ENCODE data around the gene NSG1. TPM values are rescaled to one million over a fixed set of nuclear protein-coding genes. Genes with fewer than 3 reads are reported as not detected.

Gene NSG1
- total RNA-seq, 1 experiment from 2014 or later: not detected

DNA sequence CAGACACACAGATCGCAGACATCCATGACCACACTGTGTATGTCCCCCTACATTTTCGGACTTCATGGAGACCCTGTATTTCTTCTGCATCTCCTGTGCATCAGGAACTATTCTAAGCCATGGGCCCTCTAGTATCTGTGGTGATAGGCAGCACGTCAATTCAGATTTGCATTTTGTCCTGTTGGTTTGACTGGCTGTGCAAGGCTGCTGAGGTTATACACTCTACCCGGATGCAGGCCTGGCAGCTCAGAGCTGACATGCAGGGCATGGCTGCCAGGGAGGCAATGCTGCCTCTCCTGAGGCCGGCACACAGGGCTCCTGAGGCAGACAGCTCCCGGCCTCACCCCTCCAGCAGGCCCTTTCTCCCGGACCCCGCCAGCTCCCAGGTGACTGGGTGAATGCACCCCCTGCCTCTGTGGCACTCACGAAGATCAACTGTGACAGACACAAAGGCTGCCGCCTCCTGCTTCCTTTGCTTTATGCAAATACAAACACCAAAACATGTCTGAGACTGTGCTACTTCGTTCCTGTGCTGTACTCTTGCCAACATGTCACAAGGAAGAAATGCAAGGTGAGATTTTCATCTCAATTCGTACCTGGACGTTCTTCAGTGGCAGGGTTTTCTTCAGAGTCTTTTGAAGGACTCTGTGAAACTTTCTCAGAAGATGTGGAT is 51.0 kb downstream of the NSG1 start:
- Histone ChIP-seq H3K9me3 (replicated peaks) (no peaks in the 10 kb centered on the region), H3K4me3 (no peak overlapping the region), H3K27me3 (no peaks in the 10 kb centered on the region), H3K4me1 (peaks cover 7% of the 10 kb centered on the region; the same call in 1 of the 2 replicates), H3K36me3 (peaks cover 2% of the 10 kb centered on the region; the same call in 1 of the 2 replicates), H3K27ac (no peak overlapping the region)
- no peak for DNase-seq

DNA sequence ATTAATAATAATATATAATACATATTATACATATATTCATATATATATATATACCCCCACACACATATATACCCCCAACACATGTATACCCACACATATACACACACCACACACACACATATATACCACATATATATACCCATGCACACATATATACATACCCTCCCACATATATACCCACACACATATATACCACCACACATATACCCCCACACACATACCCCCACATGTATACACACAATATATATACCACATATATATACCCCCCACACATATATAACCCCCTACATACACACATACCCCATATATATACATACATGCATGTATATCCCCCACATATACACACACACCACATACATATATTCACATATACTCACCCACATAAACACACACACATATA is 52.0 kb downstream of the NSG1 start:
- Histone ChIP-seq H3K4me1 (peaks cover 7% of the 10 kb centered on the region; the same call in 1 of the 2 replicates), H3K36me3 (no peaks in the 10 kb centered on the region), H3K9me3 (replicated peaks) (no peaks in the 10 kb centered on the region), H3K27me3 (no peaks in the 10 kb centered on the region), H3K27ac (no peak overlapping the region), H3K4me3 (no peak overlapping the region)
- DNase-seq: no peak

DNA sequence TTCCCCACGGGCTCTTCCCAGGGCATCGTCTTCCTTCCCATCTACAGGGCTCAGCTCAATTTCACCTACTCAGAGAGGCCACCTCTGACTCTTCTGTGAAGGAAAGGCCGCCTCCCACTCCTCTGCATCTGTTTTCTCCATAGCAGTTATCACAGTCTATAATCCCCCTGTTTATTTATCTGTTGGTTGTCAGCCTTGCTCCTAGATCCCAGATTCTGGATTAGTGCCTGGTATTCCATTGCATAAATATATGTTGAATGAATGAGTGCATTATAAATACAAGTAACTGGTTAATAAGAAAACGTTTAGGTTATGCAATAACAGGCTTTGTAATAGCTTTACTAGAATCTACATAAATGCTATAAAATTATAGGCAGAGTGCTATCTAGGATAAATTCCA is 52.9 kb downstream of the NSG1 start:
- peak; percentile 34 to 62 for DNase-seq
- Histone ChIP-seq H3K27ac (no peak overlapping the region), H3K36me3 (no peaks in the 10 kb centered on the region), H3K27me3 (no peaks in the 10 kb centered on the region), H3K9me3 (replicated peaks) (no peaks in the 10 kb centered on the region), H3K4me3 (no peak overlapping the region), H3K4me1 (peaks cover 7% of the 10 kb centered on the region; the same call in 1 of the 2 replicates)

DNA sequence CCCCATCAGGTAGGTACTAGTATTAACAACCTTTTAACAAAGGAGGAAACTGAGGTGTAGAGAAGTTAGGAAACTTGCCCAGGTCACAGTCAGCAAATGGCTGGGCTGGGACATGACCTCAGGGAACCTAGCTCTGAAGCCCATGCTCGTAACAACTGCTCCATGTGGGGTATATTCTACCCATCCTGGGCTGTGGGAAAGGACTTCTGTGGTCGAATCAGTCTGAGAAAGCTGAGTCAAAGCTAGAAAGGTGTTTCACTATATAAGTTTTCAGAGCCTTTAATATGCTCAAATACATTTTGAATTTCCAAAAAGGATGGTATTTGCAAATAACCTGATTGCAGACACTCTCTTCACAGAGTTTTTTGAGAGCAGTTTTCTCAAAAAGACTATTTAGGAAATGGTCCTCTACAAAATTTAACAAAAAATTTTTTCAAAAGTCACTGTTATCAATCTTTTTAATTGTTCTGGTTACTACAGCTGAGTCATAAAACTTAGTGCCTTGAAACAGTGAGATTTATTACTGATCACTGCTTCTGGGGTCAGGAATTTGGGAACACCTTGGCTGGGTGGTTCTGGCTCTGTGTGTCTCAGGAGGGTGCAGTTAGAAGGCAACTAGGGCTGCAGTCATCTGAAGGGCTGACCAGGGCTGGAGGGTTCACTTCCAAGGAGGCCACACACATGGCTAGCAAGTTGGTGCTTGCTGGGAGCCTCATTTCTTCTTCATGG is 53.6 kb downstream of the NSG1 start:
- H3K4me1 ChIP-seq: peaks cover 7% of the 10 kb centered on the region; the same call in 1 of the 2 replicates
- no peak overlapping the region for H3K4me3 ChIP-seq
- H3K27me3 ChIP-seq: no peaks in the 10 kb centered on the region
- H3K9me3 ChIP-seq (replicated peaks): no peaks in the 10 kb centered on the region
- no peak overlapping the region for H3K27ac ChIP-seq
- no peaks in the 10 kb centered on the region for H3K36me3 ChIP-seq
- no peak for DNase-seq

DNA sequence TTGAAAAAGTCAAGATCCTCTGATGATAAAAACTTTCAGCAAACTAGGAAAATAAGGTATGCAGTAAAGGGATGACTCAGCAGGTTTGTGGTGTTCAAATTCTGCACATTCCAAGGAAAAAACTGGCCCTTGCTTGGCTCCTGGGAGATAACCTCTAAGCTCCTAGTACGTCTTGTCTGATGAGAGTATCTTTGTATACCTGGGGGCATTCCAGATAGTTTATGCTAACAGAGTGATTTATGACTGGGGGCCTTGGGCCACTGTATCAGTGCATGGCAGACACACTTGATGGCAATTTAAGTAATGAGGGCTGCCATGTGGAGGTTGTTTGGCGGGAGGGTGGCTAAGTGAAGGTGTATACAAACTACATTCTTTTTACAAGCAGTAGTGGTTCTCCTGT is 56.9 kb downstream of the NSG1 start:
- DNase-seq: no peak
- Histone ChIP-seq H3K9me3 (replicated peaks) (no peaks in the 10 kb centered on the region), H3K4me1 (peaks cover 7% of the 10 kb centered on the region; the same call in 1 of the 2 replicates), H3K4me3 (no peak overlapping the region), H3K27me3 (no peaks in the 10 kb centered on the region), H3K27ac (no peak overlapping the region), H3K36me3 (0 out of 2 replicates have a peak, but pooled peaks cover 2% of the 10 kb centered on the region)

DNA sequence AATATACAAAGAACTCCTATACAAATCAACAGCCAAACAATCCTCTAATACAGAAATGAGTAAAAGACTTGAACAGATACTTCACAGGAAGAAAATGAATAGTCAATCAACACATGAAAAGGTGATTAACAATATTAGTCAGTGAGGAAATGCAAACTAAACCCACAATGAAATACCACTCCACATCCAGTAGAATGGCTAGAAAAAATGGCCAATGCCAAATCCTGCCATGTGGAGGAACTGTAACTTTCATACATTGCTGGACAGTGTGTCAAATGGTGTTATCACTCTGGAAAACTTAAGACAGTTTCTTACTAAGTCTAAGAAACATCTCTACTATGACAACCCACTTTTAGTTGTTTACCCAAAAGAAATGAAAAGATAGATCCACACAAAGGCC is 59.5 kb downstream of the NSG1 start:
- Histone ChIP-seq H3K4me3 (no peak overlapping the region), H3K9me3 (replicated peaks) (no peaks in the 10 kb centered on the region), H3K27ac (no peak overlapping the region), H3K4me1 (no peaks in the 10 kb centered on the region), H3K27me3 (no peaks in the 10 kb centered on the region), H3K36me3 (0 out of 2 replicates have a peak, but pooled peaks cover 2% of the 10 kb centered on the region)
- no peak for DNase-seq

DNA sequence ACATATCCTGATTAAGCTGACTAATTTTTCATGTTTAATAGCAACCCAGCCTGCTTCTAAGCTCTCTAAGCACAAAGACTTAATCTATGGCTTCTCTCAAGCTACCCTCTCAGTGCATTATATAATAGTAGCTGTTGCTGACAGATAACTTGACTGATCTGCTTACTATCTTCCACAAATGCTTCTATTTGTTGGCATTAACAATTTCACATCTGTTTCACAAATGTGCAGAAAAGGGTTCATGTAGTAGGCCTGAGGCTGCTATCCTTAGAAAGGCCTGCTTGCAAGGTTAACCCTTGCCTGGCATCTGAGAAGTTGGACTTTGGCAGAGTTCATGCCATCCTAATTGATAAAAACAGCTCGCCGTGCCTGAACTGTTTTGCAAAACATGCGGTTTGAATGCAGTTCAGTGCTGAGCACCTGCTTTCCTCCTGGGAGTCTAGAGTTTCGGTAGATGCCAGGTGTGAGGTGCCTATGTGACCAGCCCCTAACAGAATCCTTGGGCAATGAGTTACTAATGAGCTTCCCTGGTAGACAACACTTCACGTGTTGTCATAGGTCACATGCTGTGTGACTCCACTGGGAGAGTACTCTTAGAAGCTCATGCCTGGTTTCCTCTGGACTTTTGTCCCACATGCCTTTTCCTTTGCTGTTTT is 68.4 kb downstream of the NSG1 start:
- Histone ChIP-seq H3K27ac (no peak overlapping the region), H3K4me1 (no peaks in the 10 kb centered on the region), H3K36me3 (peaks cover 7% of the 10 kb centered on the region; the same call in 1 of the 2 replicates), H3K9me3 (replicated peaks) (no peaks in the 10 kb centered on the region), H3K27me3 (no peaks in the 10 kb centered on the region), H3K4me3 (no peak overlapping the region)
- no peak for DNase-seq

DNA sequence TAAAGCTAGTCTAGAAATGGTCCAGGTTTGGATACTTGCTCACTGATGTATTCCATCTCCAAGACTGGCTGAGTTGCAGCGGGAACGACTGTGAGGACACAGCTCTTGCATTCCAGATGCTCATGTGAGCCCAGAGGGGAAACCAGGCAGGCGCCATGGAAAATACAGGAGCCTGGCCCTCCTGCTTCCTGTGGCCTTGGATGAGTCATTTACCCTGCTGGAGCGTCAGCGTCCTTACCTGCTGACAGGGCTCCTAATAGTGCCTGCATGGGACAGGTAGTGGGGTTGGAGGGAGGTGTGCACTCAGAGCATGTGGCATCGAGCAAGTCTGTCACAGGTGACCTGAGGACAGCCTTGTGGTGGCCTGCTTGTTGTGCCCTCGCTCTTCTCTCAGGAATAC is 69.4 kb downstream of the NSG1 start:
- Histone ChIP-seq H3K27ac (no peak overlapping the region), H3K9me3 (replicated peaks) (no peaks in the 10 kb centered on the region), H3K4me3 (no peak overlapping the region), H3K27me3 (no peaks in the 10 kb centered on the region), H3K4me1 (peaks cover 3% of the 10 kb centered on the region; the same call in 1 of the 2 replicates), H3K36me3 (peaks cover 7% of the 10 kb centered on the region; the same call in 1 of the 2 replicates)
- no peak for DNase-seq

DNA sequence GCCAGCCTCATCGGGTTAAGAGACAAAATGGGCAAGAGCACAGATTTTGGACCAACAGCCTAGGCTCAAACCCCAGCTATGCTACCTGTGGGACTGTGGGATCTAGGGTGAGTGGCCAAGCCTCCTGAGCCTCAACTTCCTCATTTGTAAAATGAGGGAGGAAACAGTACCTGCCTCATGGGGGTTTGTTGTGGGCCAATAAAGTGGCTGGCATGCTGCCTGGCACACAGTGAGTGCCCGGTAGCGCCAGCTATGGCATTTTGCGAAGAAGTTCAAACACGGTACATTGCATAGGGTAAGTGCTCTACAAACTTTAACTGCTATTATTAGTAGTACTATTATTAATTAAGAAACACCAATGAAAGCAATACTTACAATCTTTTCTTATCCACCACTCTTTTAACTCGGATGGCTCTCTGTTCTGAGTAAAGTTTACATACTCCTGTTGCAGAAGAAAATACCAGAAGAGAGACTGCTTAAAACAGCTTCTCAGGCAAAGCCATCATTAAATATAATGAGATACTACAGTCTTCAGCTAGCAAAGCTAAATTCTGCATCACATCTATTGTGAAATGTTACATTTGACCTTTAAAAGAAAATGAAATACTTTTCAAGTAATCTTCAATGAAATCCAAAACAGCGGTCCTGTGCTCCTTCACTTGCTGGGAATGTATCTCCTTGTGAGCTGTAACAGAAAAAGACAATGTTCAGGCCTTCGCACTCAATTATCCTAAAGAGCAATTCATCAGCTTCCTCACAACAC is 70.1 kb downstream of the NSG1 start:
- H3K9me3 ChIP-seq (replicated peaks): no peaks in the 10 kb centered on the region
- H3K36me3 ChIP-seq: peaks cover 7% of the 10 kb centered on the region; the same call in 1 of the 2 replicates
- H3K27me3 ChIP-seq: no peaks in the 10 kb centered on the region
- no peak for DNase-seq
- peaks cover 9% of the 10 kb centered on the region for H3K4me1 ChIP-seq
- no peak overlapping the region for H3K27ac ChIP-seq
- H3K4me3 ChIP-seq: no peak overlapping the region

DNA sequence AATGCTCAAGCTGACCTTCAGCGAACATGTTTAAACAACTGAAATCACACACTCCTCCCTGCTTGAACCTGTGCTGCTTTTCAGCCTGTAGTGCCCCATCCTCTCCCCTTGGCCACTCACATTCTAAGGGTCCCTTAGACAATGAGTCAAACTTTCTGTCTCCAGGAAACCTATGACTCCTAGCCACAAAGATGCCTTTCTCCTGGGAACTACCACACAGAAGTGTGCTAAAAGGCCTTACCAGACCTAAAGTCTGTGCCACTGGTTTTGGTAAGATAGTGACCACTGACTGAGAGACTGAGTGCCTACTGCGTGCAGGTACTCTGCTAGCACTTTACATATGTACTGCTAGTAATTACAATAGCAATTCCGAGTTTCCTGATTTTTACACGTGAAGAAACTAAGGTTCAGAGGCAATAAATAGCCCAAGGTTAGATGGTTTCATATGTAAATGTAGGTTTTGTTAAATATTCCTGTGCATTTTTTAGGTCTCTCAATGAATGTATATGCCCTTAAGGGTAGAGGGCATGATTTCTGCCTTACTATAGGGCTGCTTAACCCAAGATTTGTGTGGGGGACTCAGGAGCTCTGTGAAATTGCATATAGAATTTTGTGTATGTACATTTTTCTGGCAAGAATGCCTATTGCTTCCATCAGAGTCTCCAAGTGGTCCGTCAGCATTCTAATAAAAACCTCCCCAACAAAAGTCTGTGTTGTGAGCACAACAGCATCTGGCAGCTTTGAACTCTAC is 71.1 kb downstream of the NSG1 start:
- H3K4me1 ChIP-seq: peaks cover 19% of the 10 kb centered on the region
- H3K27me3 ChIP-seq: no peaks in the 10 kb centered on the region
- no peak overlapping the region for H3K4me3 ChIP-seq
- no peak for DNase-seq
- H3K36me3 ChIP-seq: peaks cover 7% of the 10 kb centered on the region; the same call in 1 of the 2 replicates
- no peaks in the 10 kb centered on the region for H3K9me3 ChIP-seq (replicated peaks)
- no peak overlapping the region for H3K27ac ChIP-seq

DNA sequence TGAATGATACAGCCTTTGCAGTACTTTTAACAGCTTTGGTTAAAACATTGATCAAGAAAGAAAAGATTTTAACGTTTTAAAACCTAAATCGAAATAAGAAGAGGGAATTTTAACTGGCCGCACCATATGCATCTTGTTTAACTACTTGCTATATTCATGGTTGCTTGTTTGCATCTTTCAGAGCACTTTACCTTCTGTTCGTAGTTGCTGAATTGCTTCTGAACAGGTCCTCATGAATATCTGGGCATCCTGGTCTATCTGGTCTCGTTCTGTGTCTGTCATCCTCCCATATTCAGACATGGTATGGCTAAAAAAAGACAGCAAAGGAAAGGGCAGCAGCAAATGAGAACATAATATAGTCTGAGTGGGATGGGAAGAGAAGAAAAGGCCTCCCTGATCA is 72.3 kb downstream of the NSG1 start:
- no peak for DNase-seq
- Histone ChIP-seq H3K4me3 (no peak overlapping the region), H3K36me3 (0 out of 2 replicates have a peak, but pooled peaks cover 3% of the 10 kb centered on the region), H3K9me3 (replicated peaks) (no peaks in the 10 kb centered on the region), H3K4me1 (peaks cover 21% of the 10 kb centered on the region), H3K27ac (no peak overlapping the region), H3K27me3 (no peaks in the 10 kb centered on the region)

DNA sequence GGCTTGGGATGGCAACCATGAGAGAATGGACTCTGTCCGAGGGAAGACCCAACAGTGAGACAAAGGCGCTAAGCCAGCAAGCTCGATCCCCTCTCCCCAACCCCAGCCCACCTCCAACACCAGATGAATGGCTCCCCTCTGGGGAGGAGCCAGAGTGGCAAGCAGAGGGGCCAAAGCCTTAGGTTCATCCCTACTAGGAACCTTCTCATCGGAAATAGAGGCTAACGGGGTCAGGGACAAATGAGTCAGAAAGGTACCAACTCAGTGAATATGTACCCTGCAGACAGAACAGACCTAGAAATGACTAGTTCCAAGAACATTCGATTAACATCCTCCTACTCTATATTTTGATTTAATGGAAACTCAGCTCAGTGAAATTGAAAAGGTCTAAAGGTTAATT is 73.9 kb downstream of the NSG1 start:
- Histone ChIP-seq H3K27me3 (no peaks in the 10 kb centered on the region), H3K36me3 (peaks cover 6% of the 10 kb centered on the region), H3K27ac (no peak overlapping the region; the same call in 1 of the 2 replicates), H3K4me1 (peaks cover 21% of the 10 kb centered on the region), H3K4me3 (no peak overlapping the region), H3K9me3 (replicated peaks) (no peaks in the 10 kb centered on the region)
- no peak for DNase-seq

DNA sequence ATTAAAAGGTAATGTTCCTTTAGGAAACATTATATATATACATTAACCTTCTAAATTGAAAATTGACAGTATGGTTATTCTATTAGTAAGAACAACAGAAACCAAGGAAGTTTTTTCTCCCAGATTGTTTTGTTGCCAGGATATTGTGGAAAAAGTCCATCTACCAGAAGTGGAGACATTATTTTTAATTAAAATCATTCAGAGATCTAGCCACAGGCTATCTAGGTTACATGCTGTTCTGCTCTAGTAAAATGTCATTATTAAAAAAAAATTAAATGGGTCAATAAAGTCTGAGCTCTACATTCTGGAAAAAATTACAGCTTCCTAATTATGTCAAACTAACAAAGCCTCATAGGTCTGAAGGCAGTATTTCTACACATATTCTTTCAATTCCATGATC is 74.3 kb downstream of the NSG1 start:
- Histone ChIP-seq H3K27ac (peak overlapping the region; percentile 87), H3K4me3 (no peak overlapping the region), H3K27me3 (no peaks in the 10 kb centered on the region), H3K9me3 (replicated peaks) (no peaks in the 10 kb centered on the region), H3K4me1 (peaks cover 21% of the 10 kb centered on the region), H3K36me3 (peaks cover 10% of the 10 kb centered on the region)
- no peak for DNase-seq

DNA sequence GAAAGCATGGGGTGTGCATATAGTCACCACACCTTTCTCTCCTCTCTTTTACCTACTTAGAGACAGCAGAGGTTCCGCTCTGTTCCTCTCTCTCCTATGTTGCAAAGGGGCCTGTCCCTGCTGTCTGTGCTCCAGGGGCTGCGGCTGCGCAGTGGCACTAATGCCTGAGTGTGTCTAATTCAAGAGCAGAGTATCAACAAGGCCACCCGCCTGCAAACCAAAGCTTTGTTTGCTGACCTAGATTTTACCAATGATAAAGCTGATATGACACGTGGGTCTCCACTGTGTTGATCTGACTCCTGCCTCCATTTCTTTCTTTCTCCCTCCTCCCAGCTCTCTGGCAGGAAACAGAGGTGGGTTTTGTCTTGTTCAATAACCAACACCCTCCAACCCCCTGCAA is 74.9 kb downstream of the NSG1 start:
- Histone ChIP-seq H3K27me3 (no peaks in the 10 kb centered on the region), H3K4me3 (no peak overlapping the region; the same call in 1 of the 2 replicates), H3K4me1 (peaks cover 21% of the 10 kb centered on the region), H3K27ac (peak overlapping the region; percentile 87), H3K9me3 (replicated peaks) (no peaks in the 10 kb centered on the region), H3K36me3 (peaks cover 11% of the 10 kb centered on the region)
- peak; percentile 89 to 91 for DNase-seq

All from SJCRH30 (cell line).